Measurements from ENCODE around the gene PHACTR1. TPM values are rescaled to one million over a fixed set of nuclear protein-coding genes. Genes with fewer than 3 reads are reported as not detected.

Gene PHACTR1
- total RNA-seq, 1 experiment from 2014 or later, result 15.5 TPM

GRCh38 chr6:13026557-13026956 is 310.0 kb downstream of the PHACTR1 start:
- Mint-ChIP-seq H3K36me3 (no peaks in the 10 kb centered on the region), H3K27me3 (ENCODE audit: low read depth) (no peaks in the 10 kb centered on the region), H3K4me1 (no peaks in the 10 kb centered on the region; the same call in 1 of the 2 replicates), H3K4me3 (no peak overlapping the region), H3K27ac (peak overlapping the region; percentile 38; the same call in 1 of the 2 replicates), H3K9me3 (no peaks in the 10 kb centered on the region)
- CTCF ChIA-PET, result interaction anchor here (1.0 kb wide), 1 partner anchor 115 kb away, joined by 6 read pairs; no protein-coding TSS in a partner anchor
- TF ChIP-seq TP53 (CRISPR knock-in tag; IDR thresholded peaks at IDR 0.05) (no peak), ZNF396 (CRISPR knock-in tag; IDR thresholded peaks at IDR 0.05; ENCODE audit: borderline replicate concordance) (no peak), RORB (CRISPR knock-in tag; IDR thresholded peaks at IDR 0.05) (no peak), ZNF232 (CRISPR knock-in tag; IDR thresholded peaks at IDR 0.05) (no peak), NFATC4 (CRISPR knock-in tag; IDR thresholded peaks at IDR 0.05) (no peak), ATF2 (CRISPR knock-in tag; IDR thresholded peaks at IDR 0.05; ENCODE audit: borderline replicate concordance, low read depth) (no peak), ZBTB21 (CRISPR knock-in tag; IDR thresholded peaks at IDR 0.05; ENCODE audit: borderline replicate concordance) (no peak), GTF2I (CRISPR knock-in tag; conservative IDR thresholded peaks at IDR 0.05) (no peak), JUN (CRISPR knock-in tag; IDR thresholded peaks at IDR 0.05) (no peak)
- TF ChIP-seq, protein P1, sequence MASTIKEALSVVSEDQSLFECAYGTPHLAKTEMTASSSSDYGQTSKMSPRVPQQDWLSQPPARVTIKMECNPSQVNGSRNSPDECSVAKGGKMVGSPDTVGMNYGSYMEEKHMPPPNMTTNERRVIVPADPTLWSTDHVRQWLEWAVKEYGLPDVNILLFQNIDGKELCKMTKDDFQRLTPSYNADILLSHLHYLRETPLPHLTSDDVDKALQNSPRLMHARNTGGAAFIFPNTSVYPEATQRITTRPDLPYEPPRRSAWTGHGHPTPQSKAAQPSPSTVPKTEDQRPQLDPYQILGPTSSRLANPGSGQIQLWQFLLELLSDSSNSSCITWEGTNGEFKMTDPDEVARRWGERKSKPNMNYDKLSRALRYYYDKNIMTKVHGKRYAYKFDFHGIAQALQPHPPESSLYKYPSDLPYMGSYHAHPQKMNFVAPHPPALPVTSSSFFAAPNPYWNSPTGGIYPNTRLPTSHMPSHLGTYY (CRISPR knock-in tag; IDR thresholded peaks at IDR 0.05), result no peak
- ATAC-seq (peak; percentile 67), DNase-seq (ENCODE audit: low spot score) (peak; percentile 14)
- POLR2A ChIA-PET, result no interaction called here

DNA sequence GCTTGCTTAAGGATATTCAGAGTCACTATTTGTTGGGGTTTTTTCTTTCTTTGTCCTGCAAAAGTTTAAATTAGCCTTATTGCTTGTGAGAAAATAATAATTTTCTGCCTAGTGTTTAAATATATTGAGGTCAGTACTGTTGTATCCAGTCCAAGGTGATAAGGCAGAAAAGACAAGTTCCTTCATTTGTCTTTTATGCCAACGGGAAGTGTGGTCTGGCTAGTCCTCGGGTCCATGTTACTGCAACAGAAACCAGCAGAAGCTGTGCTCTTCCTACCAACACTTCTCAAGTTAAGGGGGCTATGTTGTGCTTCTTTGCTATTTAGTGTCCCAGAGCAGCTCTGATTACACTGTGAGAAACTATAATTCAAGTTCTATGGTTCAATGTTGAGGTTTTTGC is 310.6 kb downstream of the PHACTR1 start:
- H3K27me3 Mint-ChIP-seq (ENCODE audit: low read depth), result no peaks in the 10 kb centered on the region
- ChIA-PET POLR2A (no interaction called here), CTCF (interaction anchor here (1.0 kb wide), 1 partner anchor 116 kb away, joined by 6 read pairs; no protein-coding TSS in a partner anchor)

More for the DNA sequence above, 310.6 kb downstream of the PHACTR1 start:
- Mint-ChIP-seq H3K4me1 (no peaks in the 10 kb centered on the region; the same call in 1 of the 2 replicates), H3K4me3 (no peak overlapping the region), H3K27ac (no peak overlapping the region), H3K36me3 (no peaks in the 10 kb centered on the region), H3K9me3 (no peaks in the 10 kb centered on the region)
- no peak for ATAC-seq
- TF ChIP-seq, protein P2, sequence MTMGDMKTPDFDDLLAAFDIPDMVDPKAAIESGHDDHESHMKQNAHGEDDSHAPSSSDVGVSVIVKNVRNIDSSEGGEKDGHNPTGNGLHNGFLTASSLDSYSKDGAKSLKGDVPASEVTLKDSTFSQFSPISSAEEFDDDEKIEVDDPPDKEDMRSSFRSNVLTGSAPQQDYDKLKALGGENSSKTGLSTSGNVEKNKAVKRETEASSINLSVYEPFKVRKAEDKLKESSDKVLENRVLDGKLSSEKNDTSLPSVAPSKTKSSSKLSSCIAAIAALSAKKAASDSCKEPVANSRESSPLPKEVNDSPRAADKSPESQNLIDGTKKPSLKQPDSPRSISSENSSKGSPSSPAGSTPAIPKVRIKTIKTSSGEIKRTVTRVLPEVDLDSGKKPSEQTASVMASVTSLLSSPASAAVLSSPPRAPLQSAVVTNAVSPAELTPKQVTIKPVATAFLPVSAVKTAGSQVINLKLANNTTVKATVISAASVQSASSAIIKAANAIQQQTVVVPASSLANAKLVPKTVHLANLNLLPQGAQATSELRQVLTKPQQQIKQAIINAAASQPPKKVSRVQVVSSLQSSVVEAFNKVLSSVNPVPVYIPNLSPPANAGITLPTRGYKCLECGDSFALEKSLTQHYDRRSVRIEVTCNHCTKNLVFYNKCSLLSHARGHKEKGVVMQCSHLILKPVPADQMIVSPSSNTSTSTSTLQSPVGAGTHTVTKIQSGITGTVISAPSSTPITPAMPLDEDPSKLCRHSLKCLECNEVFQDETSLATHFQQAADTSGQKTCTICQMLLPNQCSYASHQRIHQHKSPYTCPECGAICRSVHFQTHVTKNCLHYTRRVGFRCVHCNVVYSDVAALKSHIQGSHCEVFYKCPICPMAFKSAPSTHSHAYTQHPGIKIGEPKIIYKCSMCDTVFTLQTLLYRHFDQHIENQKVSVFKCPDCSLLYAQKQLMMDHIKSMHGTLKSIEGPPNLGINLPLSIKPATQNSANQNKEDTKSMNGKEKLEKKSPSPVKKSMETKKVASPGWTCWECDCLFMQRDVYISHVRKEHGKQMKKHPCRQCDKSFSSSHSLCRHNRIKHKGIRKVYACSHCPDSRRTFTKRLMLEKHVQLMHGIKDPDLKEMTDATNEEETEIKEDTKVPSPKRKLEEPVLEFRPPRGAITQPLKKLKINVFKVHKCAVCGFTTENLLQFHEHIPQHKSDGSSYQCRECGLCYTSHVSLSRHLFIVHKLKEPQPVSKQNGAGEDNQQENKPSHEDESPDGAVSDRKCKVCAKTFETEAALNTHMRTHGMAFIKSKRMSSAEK (CRISPR knock-in tag; IDR thresholded peaks at IDR 0.05; ENCODE audit: borderline replicate concordance), result no peak
- no peak for TF ChIP-seq FOXJ3 (CRISPR knock-in tag; IDR thresholded peaks at IDR 0.05; ENCODE audit: borderline replicate concordance)
- no peak for TF ChIP-seq PREB (CRISPR knock-in tag; IDR thresholded peaks at IDR 0.05; ENCODE audit: borderline replicate concordance)
- TF ChIP-seq, protein P3, sequence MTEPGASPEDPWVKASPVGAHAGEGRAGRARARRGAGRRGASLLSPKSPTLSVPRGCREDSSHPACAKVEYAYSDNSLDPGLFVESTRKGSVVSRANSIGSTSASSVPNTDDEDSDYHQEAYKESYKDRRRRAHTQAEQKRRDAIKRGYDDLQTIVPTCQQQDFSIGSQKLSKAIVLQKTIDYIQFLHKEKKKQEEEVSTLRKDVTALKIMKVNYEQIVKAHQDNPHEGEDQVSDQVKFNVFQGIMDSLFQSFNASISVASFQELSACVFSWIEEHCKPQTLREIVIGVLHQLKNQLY (CRISPR knock-in tag; IDR thresholded peaks at IDR 0.05), result no peak
- TF ChIP-seq JUN (CRISPR knock-in tag; IDR thresholded peaks at IDR 0.05), result no peak
- TF ChIP-seq ZNF232 (CRISPR knock-in tag; IDR thresholded peaks at IDR 0.05), result no peak
- no peak for TF ChIP-seq SMAD4 (CRISPR knock-in tag; IDR thresholded peaks at IDR 0.05)
- no peak for TF ChIP-seq CDX4 (CRISPR knock-in tag; IDR thresholded peaks at IDR 0.05; ENCODE audit: borderline replicate concordance)
- TF ChIP-seq GTF2I (CRISPR knock-in tag; conservative IDR thresholded peaks at IDR 0.05), result no peak
- no peak for TF ChIP-seq RORB (CRISPR knock-in tag; IDR thresholded peaks at IDR 0.05)
- DNase-seq (ENCODE audit: low spot score), result no peak

Measured in WTC11 (cell line).